Transverse colon (tissue), 4 donors: Measurements from ENCODE around the gene C1orf35.

ENCODE experiments used
- CTCF ChIP-seq, 5 experiments: fragments of 200-600 bp in 3 of 5; fragments of 450-650 bp in 2 of 5; sonication (generic) in 3 of 5; IDR thresholded peaks; 1 replicate in 2 of 5; 2 replicates in 3 of 5; pipeline ENCODE4 v1.5.1; 2016 to 2017; ENCODE audit warnings: antibody characterized with exemption in 5 of 5, inconsistent platforms in 3 of 5, mild to moderate bottlenecking in 2 of 5, moderate library complexity in 1 of 5
- EP300 ChIP-seq: sonication (generic); formaldehyde crosslinking; IDR thresholded peaks from one replicate; pipeline ENCODE4 v1.6.1; 2017; ENCODE audit warnings: antibody characterized with exemption, low read depth
- POLR2A ChIP-seq: fragments of 450-650 bp; IDR thresholded peaks from one replicate; pipeline ENCODE4 v1.6.1; 2016; ENCODE audit warnings: antibody characterized with exemption, mild to moderate bottlenecking, moderate library complexity
- POLR2AphosphoS5 ChIP-seq, 3 donors: sonication (generic); formaldehyde crosslinking; IDR thresholded peaks; one replicate each; pipeline ENCODE4 v1.6.1; 2016; ENCODE audit warnings: antibody characterized with exemption in 3 of 3

- TF ChIP-seq POLR2AphosphoS5 (IDR thresholded peaks at IDR 0.05) (no peak), CTCF (IDR thresholded peaks at IDR 0.05) (no peak), POLR2A (no peak), EP300 (no peak)
These were observed 47.0 kb upstream of the C1orf35 start for GRCh38 chr1:228150120-228150460.
